MM.1S (cell line): ENCODE results near the gene DUSP8.

Experiments
- DNase-seq: peaks from one replicate; pipeline ENCODE4 v3.0.0-alpha.2; 2015
- H2AFZ ChIP-seq: fragments of 300-600 bp; sonication (generic); 2 replicates; pipeline ENCODE4 v1.6.0; 2016; ENCODE audit warnings: antibody characterized with exemption, low read length
- H3F3A ChIP-seq: fragments of 300-600 bp; sonication (generic); 2 replicates; pipeline ENCODE4 v1.6.1; 2016; ENCODE audit warnings: mild to moderate bottlenecking, antibody characterized with exemption, low read length, moderate library complexity, mixed read lengths; ENCODE audit not compliant: insufficient read depth
- H3K27ac ChIP-seq: fragments of 300-600 bp; sonication (generic); 2 replicates; pipeline ENCODE4 v1.5.1; 2016; ENCODE audit warnings: mild to moderate bottlenecking, low read length
- H3K27me3 ChIP-seq: fragments of 300-600 bp; sonication (generic); replicated peaks from 2 replicates; pipeline ENCODE4 v1.6.0; 2016; ENCODE audit warnings: low read length; ENCODE audit not compliant: insufficient read depth
- H3K36me3 ChIP-seq: fragments of 300-600 bp; sonication (generic); replicated peaks from 2 replicates; pipeline ENCODE4 v1.6.1; 2016; ENCODE audit warnings: mild to moderate bottlenecking, low read length, mixed read lengths; ENCODE audit not compliant: insufficient read depth
- H3K4me1 ChIP-seq: fragments of 300-600 bp; sonication (generic); 2 replicates; pipeline ENCODE4 v1.6.1; 2016; ENCODE audit warnings: low read length, mixed read lengths
- H3K4me2 ChIP-seq: fragments of 300-600 bp; sonication (generic); 2 replicates; pipeline ENCODE4 v1.6.0; 2016; ENCODE audit warnings: low read depth, low read length
- H3K4me3 ChIP-seq: fragments of 300-600 bp; sonication (generic); 2 replicates; pipeline ENCODE4 v1.5.1; 2016; ENCODE audit warnings: low read length, mixed read lengths
- H3K79me2 ChIP-seq: fragments of 300-600 bp; sonication (generic); 2 replicates; pipeline ENCODE4 v1.6.1; 2016; ENCODE audit warnings: mixed run types, low read length, mixed read lengths
- H3K9ac ChIP-seq: fragments of 300-600 bp; sonication (generic); 2 replicates; pipeline ENCODE4 v1.6.1; 2016; ENCODE audit warnings: low read length, mixed read lengths
- H3K9me2 ChIP-seq: fragments of 300-600 bp; sonication (generic); replicated peaks from 2 replicates; pipeline ENCODE4 v1.6.1; 2016; ENCODE audit warnings: mild to moderate bottlenecking, low read length, mixed read lengths; ENCODE audit not compliant: insufficient read depth
- H3K9me3 ChIP-seq: fragments of 300-600 bp; sonication (generic); replicated peaks from 2 replicates; pipeline ENCODE4 v1.6.1; 2016; ENCODE audit warnings: mild to moderate bottlenecking, low read length, mixed read lengths; ENCODE audit not compliant: insufficient read depth
- H4K20me1 ChIP-seq: fragments of 300-600 bp; sonication (generic); 2 replicates; pipeline ENCODE4 v1.6.1; 2016; ENCODE audit warnings: mild to moderate bottlenecking, low read length, moderate library complexity, mixed read lengths; ENCODE audit not compliant: insufficient read depth
- EZH2 ChIP-seq: fragments of 300-600 bp; sonication (generic); optimal IDR thresholded peaks from 2 replicates; pipeline ENCODE3; 2017; ENCODE audit warnings: low read depth, mild to moderate bottlenecking, antibody characterized with exemption, low read length, mixed read lengths
- EZH2phosphoT487 ChIP-seq: fragments of 300-600 bp; sonication (generic); IDR thresholded peaks from 2 replicates; pipeline ENCODE4 v1.6.1; 2018; ENCODE audit warnings: antibody characterized with exemption, low read length
- TF ChIP-seq, protein P1 (sequence below): fragments of 300-600 bp; sonication (generic); IDR thresholded peaks from 2 replicates; pipeline ENCODE4 v1.5.1; 2016; ENCODE audit warnings: antibody characterized with exemption, low read length, mixed read lengths

The DUSP8 gene

GRCh38 chr11:1521382-1522080 is 50.5 kb downstream of the DUSP8 start:
- Histone ChIP-seq H3K79me2 (peaks cover 34% of the 10 kb centered on the region), H3K4me2 (no peak overlapping the region), H2AFZ (no peak overlapping the region), H3K9me3 (no peaks in the 10 kb centered on the region), H3K9ac (no peak overlapping the region), H3K27ac (no peak overlapping the region), H3F3A (no peaks in the 10 kb centered on the region), H3K27me3 (no peaks in the 10 kb centered on the region), H3K36me3 (no peaks in the 10 kb centered on the region), H3K4me3 (no peak overlapping the region), H4K20me1 (0 out of 2 replicates have a peak, but pooled peaks cover 2% of the 10 kb centered on the region), H3K4me1 (no peaks in the 10 kb centered on the region), H3K9me2 (no peaks in the 10 kb centered on the region)
- no peak for DNase-seq
- TF ChIP-seq EZH2phosphoT487 = no peak
- TF ChIP-seq, protein P1, sequence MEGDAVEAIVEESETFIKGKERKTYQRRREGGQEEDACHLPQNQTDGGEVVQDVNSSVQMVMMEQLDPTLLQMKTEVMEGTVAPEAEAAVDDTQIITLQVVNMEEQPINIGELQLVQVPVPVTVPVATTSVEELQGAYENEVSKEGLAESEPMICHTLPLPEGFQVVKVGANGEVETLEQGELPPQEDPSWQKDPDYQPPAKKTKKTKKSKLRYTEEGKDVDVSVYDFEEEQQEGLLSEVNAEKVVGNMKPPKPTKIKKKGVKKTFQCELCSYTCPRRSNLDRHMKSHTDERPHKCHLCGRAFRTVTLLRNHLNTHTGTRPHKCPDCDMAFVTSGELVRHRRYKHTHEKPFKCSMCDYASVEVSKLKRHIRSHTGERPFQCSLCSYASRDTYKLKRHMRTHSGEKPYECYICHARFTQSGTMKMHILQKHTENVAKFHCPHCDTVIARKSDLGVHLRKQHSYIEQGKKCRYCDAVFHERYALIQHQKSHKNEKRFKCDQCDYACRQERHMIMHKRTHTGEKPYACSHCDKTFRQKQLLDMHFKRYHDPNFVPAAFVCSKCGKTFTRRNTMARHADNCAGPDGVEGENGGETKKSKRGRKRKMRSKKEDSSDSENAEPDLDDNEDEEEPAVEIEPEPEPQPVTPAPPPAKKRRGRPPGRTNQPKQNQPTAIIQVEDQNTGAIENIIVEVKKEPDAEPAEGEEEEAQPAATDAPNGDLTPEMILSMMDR = no peak
- TF ChIP-seq EZH2 = no peak

- no peak overlapping the region for H2AFZ ChIP-seq
- H3K9ac ChIP-seq = no peak overlapping the region
- H3K4me1 ChIP-seq = no peaks in the 10 kb centered on the region
- H3K4me2 ChIP-seq = no peak overlapping the region
- no peak for DNase-seq
- H3K27ac ChIP-seq = no peak overlapping the region
- no peaks in the 10 kb centered on the region for H3K36me3 ChIP-seq
- H3K79me2 ChIP-seq = peaks cover 33% of the 10 kb centered on the region
- H4K20me1 ChIP-seq = 0 out of 2 replicates have a peak, but pooled peaks cover 6% of the 10 kb centered on the region
- TF ChIP-seq EZH2phosphoT487 = no peak
- TF ChIP-seq, protein P1 = no peak
- no peak for TF ChIP-seq EZH2
- no peaks in the 10 kb centered on the region for H3K9me2 ChIP-seq
- no peak overlapping the region for H3K4me3 ChIP-seq
- no peaks in the 10 kb centered on the region for H3K27me3 ChIP-seq
- H3F3A ChIP-seq = no peaks in the 10 kb centered on the region
- H3K9me3 ChIP-seq = no peaks in the 10 kb centered on the region
These were observed 51.3 kb downstream of the DUSP8 start for GRCh38 chr11:1520663-1521267.

GRCh38 chr11:1520209-1520662 is 51.8 kb downstream of the DUSP8 start:
- no peaks in the 10 kb centered on the region for H3K9me3 ChIP-seq
- peaks cover 36% of the 10 kb centered on the region for H3K79me2 ChIP-seq
- H3K36me3 ChIP-seq = no peaks in the 10 kb centered on the region
- TF ChIP-seq EZH2 = no peak
- no peak for TF ChIP-seq EZH2phosphoT487
- TF ChIP-seq, protein P1 = no peak
- no peak for DNase-seq
- H3K4me3 ChIP-seq = no peak overlapping the region
- no peaks in the 10 kb centered on the region for H3K9me2 ChIP-seq
- no peak overlapping the region for H3K4me2 ChIP-seq
- H4K20me1 ChIP-seq = peaks cover 6% of the 10 kb centered on the region; the same call in 1 of the 2 replicates
- no peak overlapping the region for H2AFZ ChIP-seq
- no peaks in the 10 kb centered on the region for H3K27me3 ChIP-seq
- no peak overlapping the region for H3K27ac ChIP-seq
- H3K9ac ChIP-seq = no peak overlapping the region
- no peaks in the 10 kb centered on the region for H3K4me1 ChIP-seq
- no peaks in the 10 kb centered on the region for H3F3A ChIP-seq
